ENCODE measurements around the gene EHD1. TPM values are rescaled to one million over a fixed set of nuclear protein-coding genes. Genes with fewer than 3 reads are reported as not detected.

The EHD1 gene
- total and polyA plus RNA-seq, 2 of the 8 experiments (the other 6 are each of a cell fraction or from before 2014, with no cell fraction given), result 31.5 to 42.9 TPM

DNA sequence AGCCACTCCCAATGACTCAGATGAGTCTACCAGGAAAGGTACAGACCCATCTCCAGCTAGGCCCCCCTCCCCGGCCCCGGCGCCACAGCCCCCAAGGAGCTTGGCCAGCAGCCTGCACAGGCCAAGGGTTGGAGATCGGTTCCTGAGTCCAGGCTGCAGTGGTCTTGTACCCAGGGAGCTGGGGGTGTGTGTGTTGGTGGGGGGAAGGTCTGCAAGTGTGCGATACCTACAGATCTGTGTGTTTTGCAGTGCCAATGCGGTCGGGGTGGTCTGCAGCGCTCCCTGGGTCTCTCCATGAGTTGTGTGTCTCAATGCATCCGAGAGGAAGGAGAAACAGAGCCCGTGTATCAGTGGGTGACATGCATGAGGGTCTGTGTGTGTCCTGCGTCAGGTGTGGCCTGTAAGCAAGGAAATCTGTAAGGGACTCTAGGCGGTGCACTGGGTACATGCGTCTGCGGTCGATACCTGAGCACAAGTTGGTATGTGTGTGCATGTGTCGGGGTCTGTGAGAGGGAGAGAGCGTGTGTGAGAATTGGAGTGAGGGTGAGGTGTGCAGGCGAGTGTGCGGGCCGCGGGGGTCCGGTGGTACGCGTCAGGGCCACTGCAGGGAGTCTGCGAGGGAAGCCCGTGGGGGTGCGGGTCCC, 34.6 kb downstream of the EHD1 start:
- peaks cover 0 to 3% of the 10 kb centered on the region in 2 experiments; a peak in 1 of 4 replicates for H3K79me2 ChIP-seq (ENCODE audit: control insufficient read depth in 1 of 2, insufficient read depth in 2 of 2, low read length in 2 of 2)
- H3K9me3 ChIP-seq (ENCODE audit: insufficient read depth in 2 of 2, low read depth in 1 of 2, low read length in 1 of 2), result no peaks in the 10 kb centered on the region
- no peak overlapping the region for H4K5ac ChIP-seq (ENCODE audit: insufficient read length, low read depth, low read length)
- H3K56ac ChIP-seq (replicated peaks; ENCODE audit: insufficient read length, low read depth, low read length), result no peak overlapping the region
- H3K4ac ChIP-seq (replicated peaks; ENCODE audit: insufficient read length, low read depth, low read length), result peak overlapping the region; percentile 40
- no peaks in the 10 kb centered on the region for H3K27me3 ChIP-seq (replicated peaks in 1 of 4; ENCODE audit: control insufficient read depth in 3 of 4, extremely low read depth in 1 of 4, insufficient read depth in 3 of 4, low read length in 3 of 4)
- H2BK15ac ChIP-seq (ENCODE audit: low read length), result peak overlapping the region; percentile 75; the same call in 1 of the 2 replicates
- H3K23ac ChIP-seq (ENCODE audit: insufficient read length), result no peak overlapping the region
- H3K9ac ChIP-seq (replicated peaks in 1 of 4; ENCODE audit: extremely low read depth in 1 of 4, low read depth in 3 of 4, low read length in 3 of 4), result no peak overlapping the region; a peak in 2 of 7 replicates
- DNase-seq (ENCODE audit: low read depth in 1 of 2, low spot score in 2 of 2) (peak in 1 of 2 experiments; percentile 55), FAIRE-seq (no peak)
- H3K4me2 ChIP-seq (ENCODE audit: insufficient read depth in 1 of 2, low read depth in 2 of 2, low read length in 2 of 2), result peak overlapping the region; percentile 84 to 91
- peaks cover 0 to 33% (median 23%) of the 10 kb centered on the region in 4 experiments; a peak in 6 of 7 replicates for H3K4me1 ChIP-seq (replicated peaks in 1 of 4; ENCODE audit: control insufficient read depth in 3 of 4, insufficient read depth in 4 of 4, low read length in 3 of 4)
- no peak overlapping the region; the same call in 1 of the 2 replicates for H4K8ac ChIP-seq (ENCODE audit: extremely low read depth, insufficient read depth, low read length)
- 0 out of 2 replicates have a peak overlapping the region, but pooled peaks have one; percentile 34 for H2BK20ac ChIP-seq (ENCODE audit: low read length)
- H3K14ac ChIP-seq (ENCODE audit: insufficient read length), result no peak overlapping the region
- POLR2A ChIA-PET (ENCODE audit: partially characterized antibody), result interaction anchor here (0.6 to 3.1 kb wide), 5 partner anchors 33 to 278 kb away, joined by 3 to 13 read pairs (median 3); partner anchors contain the start of genes EHD1, FAU, MEN1 and MRPL49
- peaks cover 0 to 4% of the 10 kb centered on the region in 2 experiments for H4K20me1 ChIP-seq (replicated peaks in 1 of 2; ENCODE audit: control insufficient read depth in 1 of 2, insufficient read depth in 2 of 2, low read length in 2 of 2)
- peak overlapping the region; percentile 93 for H3K18ac ChIP-seq (ENCODE audit: extremely low read depth, low read length)
- TF ChIP-seq JUN (IDR thresholded peaks at IDR 0.05; ENCODE audit: low read depth, low read length) (no peak), E2F6 (IDR thresholded peaks at IDR 0.05) (no peak), BCL11A (IDR thresholded peaks at IDR 0.05; ENCODE audit: low read depth in 2 of 2, low read length in 2 of 2) (no peak), ATF3 (IDR thresholded peaks at IDR 0.05; ENCODE audit: insufficient read depth, low read depth, low read length) (no peak), SP2 (IDR thresholded peaks at IDR 0.05; ENCODE audit: low read length) (no peak), TBP (IDR thresholded peaks at IDR 0.05; ENCODE audit: low read depth, low read length) (no peak)
- TF ChIP-seq, protein P1, sequence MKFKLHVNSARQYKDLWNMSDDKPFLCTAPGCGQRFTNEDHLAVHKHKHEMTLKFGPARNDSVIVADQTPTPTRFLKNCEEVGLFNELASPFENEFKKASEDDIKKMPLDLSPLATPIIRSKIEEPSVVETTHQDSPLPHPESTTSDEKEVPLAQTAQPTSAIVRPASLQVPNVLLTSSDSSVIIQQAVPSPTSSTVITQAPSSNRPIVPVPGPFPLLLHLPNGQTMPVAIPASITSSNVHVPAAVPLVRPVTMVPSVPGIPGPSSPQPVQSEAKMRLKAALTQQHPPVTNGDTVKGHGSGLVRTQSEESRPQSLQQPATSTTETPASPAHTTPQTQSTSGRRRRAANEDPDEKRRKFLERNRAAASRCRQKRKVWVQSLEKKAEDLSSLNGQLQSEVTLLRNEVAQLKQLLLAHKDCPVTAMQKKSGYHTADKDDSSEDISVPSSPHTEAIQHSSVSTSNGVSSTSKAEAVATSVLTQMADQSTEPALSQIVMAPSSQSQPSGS (IDR thresholded peaks at IDR 0.05; ENCODE audit: low read length), result no peak
- H3K27ac ChIP-seq (ENCODE audit: low read depth, low read length), result 0 out of 2 replicates have a peak overlapping the region, but pooled peaks have one; percentile 0
- H2AFZ ChIP-seq (ENCODE audit: low read length), result no peak overlapping the region
- H4K91ac ChIP-seq (replicated peaks; ENCODE audit: insufficient read length, low read length), result peak overlapping the region; percentile 88
- H2BK12ac ChIP-seq (ENCODE audit: low read depth, low read length), result peak overlapping the region; percentile 75; the same call in 1 of the 2 replicates
- 44% methylated on average over 27 of the region's 27 CpGs; no CpG with 5 or more reads in 1 of the 2 experiments for WGBS, 2 experiments (ENCODE audit: extremely low coverage in 1 of 2, insufficient coverage in 1 of 2, insufficient read length in 1 of 2, insufficient replicate concordance in 2 of 2, low coverage in 1 of 2, low lambda C conversion rate in 2 of 2, missing lambda C conversion rate in 1 of 2)
- H2BK120ac ChIP-seq (replicated peaks; ENCODE audit: low read depth, low read length), result no peak overlapping the region
- no peaks in the 10 kb centered on the region; the same call in 1 of the 2 replicates for H3K79me1 ChIP-seq (ENCODE audit: low read depth, low read length)
- peak overlapping the region; percentile 71 to 94 (median 76) for H3K4me3 ChIP-seq (ENCODE audit: extremely low read depth in 1 of 4, insufficient read depth in 2 of 4, low read depth in 3 of 4, low read length in 4 of 4)
- H2BK5ac ChIP-seq (ENCODE audit: low read depth, low read length), result peak overlapping the region; percentile 78; the same call in 1 of the 2 replicates
- H2AK5ac ChIP-seq (ENCODE audit: low read depth, low read length), result no peak overlapping the region
- peaks cover 9% of the 10 kb centered on the region for H3K23me2 ChIP-seq (ENCODE audit: low read depth, low read length)
- peaks cover under 1 to 6% (median 4%) of the 10 kb centered on the region in 4 experiments; a peak in 4 of 8 replicates for H3K36me3 ChIP-seq (ENCODE audit: control insufficient read depth in 2 of 4, insufficient read depth in 4 of 4, low read length in 3 of 4)
- CTCF ChIA-PET (ENCODE audit: partially characterized antibody), result interaction anchor here (0.6 to 32.3 kb wide), 9 partner anchors 29 to 610 kb away, joined by 3 to 1058 read pairs (median 4); partner anchors contain the start of genes ARL2, EHD1 and MEN1
